B cell (primary cell): ENCODE results near the gene RASSF4. TPM values are rescaled to one million over a fixed set of nuclear protein-coding genes. Genes with fewer than 3 reads are reported as not detected.

ENCODE experiments used
- ATAC-seq: fragments of 200-7000 bp; cut with Tn5 transposase; one replicate; pipeline ENCODE4 v1.10.0; 2021; ENCODE audit warnings: low read depth, mild to moderate bottlenecking, moderate number of reproducible peaks, moderate library complexity
- CTCF ChIA-PET: fragments of 350-600 bp; sonication (Branson Sonifier 250); formaldehyde crosslinking; loops from one replicate; lab custom pipeline; 2021; ENCODE audit warnings: antibody characterized with exemption, inconsistent platforms; lab: Charles Lee
- POLR2A ChIA-PET: fragments of 350-600 bp; sonication (Branson Sonifier 250); formaldehyde crosslinking; loops from one replicate; lab custom pipeline; 2021; ENCODE audit warnings: antibody characterized with exemption; lab: Charles Lee
- DNase-seq: peaks from one replicate; pipeline ENCODE4 v3.0.0; 2013
- H2AFZ ChIP-seq: 2 replicates; pipeline ENCODE4 v1.6.1; 2012; ENCODE audit warnings: mild to moderate bottlenecking, low read depth, low read length; ENCODE audit not compliant: insufficient read depth, poor library complexity, severe bottlenecking
- H3K27ac ChIP-seq, 2 donors: 1 replicate in 1 of 2; 2 replicates in 1 of 2; pipeline ENCODE4 v1.5.1; 2012 to 2013; ENCODE audit warnings: low read length in 2 of 2, mild to moderate bottlenecking in 2 of 2, moderate library complexity in 1 of 2
- H3K27me3 ChIP-seq, 4 experiments: fragments of 200-600 bp in 1 of 4; sonication (generic) in 1 of 4; replicated peaks in 1 of 4; 1 replicate in 2 of 4; 2 replicates in 2 of 4; pipeline versions ENCODE4 v1.6.1 to v1.7.0; 2013 to 2016; ENCODE audit warnings: low read length in 3 of 4, mild to moderate bottlenecking in 2 of 4, mixed read lengths in 1 of 4, moderate library complexity in 1 of 4; ENCODE audit not compliant: insufficient read depth in 4 of 4, control insufficient read depth in 3 of 4; ENCODE audit errors: control extremely low read depth in 1 of 4
- H3K36me3 ChIP-seq, 2 experiments: replicated peaks in 1 of 2; 1 replicate in 1 of 2; 2 replicates in 1 of 2; pipeline versions ENCODE4 v1.6.1 to v1.7.1; 2013; ENCODE audit warnings: low read length in 1 of 2; ENCODE audit not compliant: insufficient read depth in 2 of 2, control insufficient read depth in 1 of 2; ENCODE audit errors: control extremely low read depth in 1 of 2, extremely low read depth in 1 of 2
- H3K4me1 ChIP-seq, 2 donors: fragments of 200-600 bp in 1 of 2; sonication (generic) in 1 of 2; 1 replicate in 1 of 2; 2 replicates in 1 of 2; pipeline versions ENCODE4 v1.5.1 to v1.6.1; 2013 to 2017; ENCODE audit warnings: low read length in 2 of 2; ENCODE audit not compliant: control insufficient read depth in 2 of 2, insufficient read depth in 2 of 2
- H3K4me2 ChIP-seq: replicated peaks from 2 replicates; pipeline ENCODE3; 2012; ENCODE audit warnings: mild to moderate bottlenecking, low read depth, low read length; ENCODE audit not compliant: poor library complexity, severe bottlenecking
- H3K4me3 ChIP-seq, 5 experiments: fragments of 200-600 bp in 1 of 5; sonication (generic) in 1 of 5; 1 replicate in 3 of 5; 2 replicates in 2 of 5; pipeline versions ENCODE4 v1.5.1 to v1.7.0; 2011 to 2016; ENCODE audit warnings: low read length in 4 of 5, mild to moderate bottlenecking in 4 of 5, low read depth in 2 of 5, control low read depth in 1 of 5, moderate library complexity in 1 of 5; ENCODE audit not compliant: insufficient read depth in 1 of 5; ENCODE audit errors: control extremely low read depth in 1 of 5, extremely low read depth in 1 of 5
- H3K79me2 ChIP-seq: fragments of 200-600 bp; sonication (generic); one replicate; pipeline ENCODE4 v1.6.0; 2016; ENCODE audit warnings: low read length; ENCODE audit not compliant: control insufficient read depth, insufficient read depth
- H3K9ac ChIP-seq: fragments of 200-600 bp; sonication (generic); 2 replicates; pipeline ENCODE4 v1.6.1; 2017; ENCODE audit warnings: mild to moderate bottlenecking, low read length, moderate library complexity
- H3K9me3 ChIP-seq, 3 donors: one replicate each; pipeline versions ENCODE4 v1.6.1 to v1.7.1; 2013; ENCODE audit warnings: low read length in 2 of 3; ENCODE audit not compliant: control insufficient read depth in 2 of 3, insufficient read depth in 1 of 3; ENCODE audit errors: control extremely low read depth in 1 of 3
- H4K20me1 ChIP-seq: 2 replicates; pipeline ENCODE4 v1.6.0; 2012; ENCODE audit warnings: mild to moderate bottlenecking, low read length; ENCODE audit not compliant: insufficient read depth, control insufficient read depth, poor library complexity, severe bottlenecking
- H3K27ac Mint-ChIP-seq: one replicate; pipeline ENCODE4 v1.8.0; 2021; ENCODE audit warnings: mixed read lengths
- H3K27me3 Mint-ChIP-seq: one replicate; pipeline ENCODE4 v1.8.0; 2021; ENCODE audit warnings: mixed read lengths
- H3K4me1 Mint-ChIP-seq: one replicate; pipeline ENCODE4 v1.8.0; 2021; ENCODE audit warnings: mixed read lengths
- H3K4me3 Mint-ChIP-seq: one replicate; pipeline ENCODE4 v1.8.0; 2021; ENCODE audit warnings: mixed read lengths
- H3K9me3 Mint-ChIP-seq: one replicate; pipeline ENCODE4 v1.8.0; 2022; ENCODE audit warnings: mixed read lengths; ENCODE audit not compliant: insufficient read depth
- EZH2 ChIP-seq: IDR thresholded peaks from 2 replicates; pipeline ENCODE4 v1.6.1; 2012; ENCODE audit warnings: borderline replicate concordance, low read depth, mild to moderate bottlenecking, moderate library complexity, low read length; ENCODE audit not compliant: insufficient read depth, poor library complexity, severe bottlenecking
- WGBS: methylation state at CpG from one replicate; pipeline ENCODE4 v1.1.5; 2013; ENCODE audit warnings: missing lambda C conversion rate; ENCODE audit not compliant: insufficient coverage; 5-methylcytosine and 5-hydroxymethylcytosine counted together
- intact Hi-C: fragments of 100-400 bp; cut with micrococcal nuclease; formaldehyde crosslinking; loops from one replicate; pipeline ENCODE4 v1.10.0; 2022
- polyA plus RNA-seq: library from polyadenylated mRNA; depleted of rRNA; stranded (reverse); fragments of >200 nt; gene quantifications from 2 replicates; pipeline ENCODE4 v1.2.3, GENCODE V29; 2012
- total RNA-seq, 2 donors: library from RNA; stranded (reverse); fragments of 120-200 nt in 1 of 2; gene quantifications; 1 replicate in 1 of 2; 2 replicates in 1 of 2; pipeline versions ENCODE4 v1.2.3 to v1.2.4, GENCODE V29; 2013 to 2022
- TF ChIP-seq, protein P1 (sequence below): fragments of 200-600 bp; IDR thresholded peaks from one replicate; pipeline ENCODE4 v1.8.0; 2022; ENCODE audit warnings: antibody characterized with exemption, mild to moderate bottlenecking

The RASSF4 gene
- total and polyA plus RNA-seq, 2 donors (not counting 1 experiment from before 2014, with no cell fraction given) = 1.9 to 2.6 TPM

DNA sequence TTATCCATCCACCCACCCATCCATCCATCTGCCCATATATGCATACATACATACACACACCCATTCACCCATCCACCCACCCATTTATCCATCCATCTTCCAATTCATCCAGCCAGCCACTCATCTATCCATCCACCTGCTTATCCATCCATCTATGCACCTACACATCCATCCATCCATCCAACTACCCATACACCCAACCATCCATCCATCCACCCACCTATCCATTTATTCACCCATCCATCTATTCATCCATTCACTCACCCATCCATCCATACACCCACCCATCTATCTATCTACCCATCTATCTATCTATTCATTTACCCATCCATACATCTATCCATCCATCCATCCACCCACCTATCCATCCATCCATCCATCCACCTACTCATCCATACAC, 31.1 kb upstream of the RASSF4 start:
- POLR2A ChIA-PET = no interaction called here
- Mint-ChIP-seq H3K9me3 (no peaks in the 10 kb centered on the region), H3K4me3 (no peak overlapping the region), H3K27ac (no peak overlapping the region), H3K27me3 (no peaks in the 10 kb centered on the region), H3K4me1 (no peaks in the 10 kb centered on the region)
- CTCF ChIA-PET = no interaction called here
- H3K79me2 ChIP-seq = no peaks in the 10 kb centered on the region
- peaks cover 0 to 5% of the 10 kb centered on the region in 2 donors for H3K4me1 ChIP-seq
- intact Hi-C loops = no loop called here
- H3K9me3 ChIP-seq = no peaks in the 10 kb centered on the region
- no peak overlapping the region for H3K4me2 ChIP-seq
- ATAC-seq (no peak), DNase-seq (no peak)
- TF ChIP-seq EZH2 = no peak
- TF ChIP-seq, protein P1, sequence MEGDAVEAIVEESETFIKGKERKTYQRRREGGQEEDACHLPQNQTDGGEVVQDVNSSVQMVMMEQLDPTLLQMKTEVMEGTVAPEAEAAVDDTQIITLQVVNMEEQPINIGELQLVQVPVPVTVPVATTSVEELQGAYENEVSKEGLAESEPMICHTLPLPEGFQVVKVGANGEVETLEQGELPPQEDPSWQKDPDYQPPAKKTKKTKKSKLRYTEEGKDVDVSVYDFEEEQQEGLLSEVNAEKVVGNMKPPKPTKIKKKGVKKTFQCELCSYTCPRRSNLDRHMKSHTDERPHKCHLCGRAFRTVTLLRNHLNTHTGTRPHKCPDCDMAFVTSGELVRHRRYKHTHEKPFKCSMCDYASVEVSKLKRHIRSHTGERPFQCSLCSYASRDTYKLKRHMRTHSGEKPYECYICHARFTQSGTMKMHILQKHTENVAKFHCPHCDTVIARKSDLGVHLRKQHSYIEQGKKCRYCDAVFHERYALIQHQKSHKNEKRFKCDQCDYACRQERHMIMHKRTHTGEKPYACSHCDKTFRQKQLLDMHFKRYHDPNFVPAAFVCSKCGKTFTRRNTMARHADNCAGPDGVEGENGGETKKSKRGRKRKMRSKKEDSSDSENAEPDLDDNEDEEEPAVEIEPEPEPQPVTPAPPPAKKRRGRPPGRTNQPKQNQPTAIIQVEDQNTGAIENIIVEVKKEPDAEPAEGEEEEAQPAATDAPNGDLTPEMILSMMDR = no peak
- H4K20me1 ChIP-seq = no peaks in the 10 kb centered on the region
- no peak overlapping the region for H3K27ac ChIP-seq
- H3K27me3 ChIP-seq = no peaks in the 10 kb centered on the region
- H3K9ac ChIP-seq = no peak overlapping the region
- H3K36me3 ChIP-seq = no peaks in the 10 kb centered on the region
- H2AFZ ChIP-seq = no peak overlapping the region
- no peak overlapping the region for H3K4me3 ChIP-seq

DNA sequence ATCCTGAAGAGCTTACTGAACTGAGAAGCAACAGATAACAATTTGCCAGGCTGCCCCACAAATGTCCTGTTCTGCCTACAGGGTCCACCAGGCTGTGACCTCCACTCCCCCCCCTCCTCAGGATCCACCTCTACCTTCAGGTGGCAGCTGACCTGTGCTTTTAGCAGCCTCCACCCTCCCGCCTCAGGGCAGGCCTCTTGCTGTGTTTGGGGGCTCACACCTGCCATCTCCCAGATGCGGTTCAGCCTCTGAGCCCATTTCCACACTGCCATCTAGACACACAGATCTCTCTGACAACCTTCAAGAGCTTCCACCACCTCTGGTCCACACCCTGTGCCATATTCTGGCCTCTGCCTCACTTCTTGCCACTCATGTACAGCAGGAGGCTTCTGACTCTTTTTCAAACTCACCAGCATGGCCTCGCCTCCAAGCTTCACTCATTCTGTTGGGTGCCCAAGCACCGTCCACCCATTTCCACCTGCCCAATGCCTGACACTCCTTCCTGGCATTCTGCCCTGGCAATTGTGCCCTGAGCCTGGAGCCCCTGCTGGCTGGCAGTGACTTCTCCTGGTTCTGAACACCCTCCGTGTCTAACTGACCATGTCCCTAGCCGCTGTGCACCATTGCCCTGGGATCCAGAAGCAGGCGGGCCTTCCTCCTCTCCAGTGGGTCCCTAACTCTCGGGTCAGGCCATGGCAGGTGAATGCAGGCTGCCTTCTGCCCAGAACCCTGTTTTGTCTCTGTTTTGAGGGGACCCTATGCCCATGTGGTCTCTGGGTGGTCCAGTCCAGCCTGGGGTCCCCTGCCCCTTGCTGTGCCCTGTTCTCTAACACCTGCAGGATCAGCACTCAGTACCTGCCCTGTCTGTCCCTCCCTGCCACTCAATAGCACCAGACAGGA, 30.0 kb upstream of the RASSF4 start:
- DNase-seq (no peak), ATAC-seq (no peak)
- Histone ChIP-seq H3K36me3 (no peaks in the 10 kb centered on the region), H3K4me1 (peaks cover 0 to 5% of the 10 kb centered on the region in 2 donors), H3K9me3 (no peaks in the 10 kb centered on the region), H3K4me2 (no peak overlapping the region), H3K27ac (no peak overlapping the region), H3K4me3 (no peak overlapping the region), H3K9ac (no peak overlapping the region), H2AFZ (no peak overlapping the region), H4K20me1 (no peaks in the 10 kb centered on the region), H3K27me3 (no peaks in the 10 kb centered on the region), H3K79me2 (no peaks in the 10 kb centered on the region)
- Mint-ChIP-seq H3K9me3 (no peaks in the 10 kb centered on the region), H3K27me3 (no peaks in the 10 kb centered on the region), H3K4me3 (no peak overlapping the region), H3K27ac (no peak overlapping the region), H3K4me1 (no peaks in the 10 kb centered on the region)
- 96% methylated on average over 7 of the region's 8 CpGs for WGBS
- intact Hi-C loops = no loop called here
- TF ChIP-seq, protein P1 = no peak
- no peak for TF ChIP-seq EZH2
- ChIA-PET CTCF (interaction anchor here (6.4 kb wide), 1 partner anchor 50 kb away, joined by 93 read pairs; the partner anchor contains the start of gene DEPP1), POLR2A (interaction anchor here (0.6 kb wide), 1 partner anchor 46 kb away, joined by 3 read pairs; no protein-coding TSS in a partner anchor)
